Suprapubic skin (tissue), 4 donors: ENCODE results near the gene AGAP1. TPM values are rescaled to one million over a fixed set of nuclear protein-coding genes. Genes with fewer than 3 reads are reported as not detected.

ENCODE experiments used
- DNase-seq, 2 donors: peaks; one replicate each; pipeline ENCODE4 v3.0.0-alpha.2; 2019; ENCODE audit warnings: low spot score in 2 of 2
- H3K27ac ChIP-seq: fragments of 200-600 bp; sonication (generic); one replicate; pipeline ENCODE4 v1.5.1; 2019
- H3K27me3 ChIP-seq: fragments of 200-600 bp; sonication (generic); one replicate; pipeline ENCODE4 v1.5.1; 2019
- H3K36me3 ChIP-seq: fragments of 200-600 bp; sonication (generic); one replicate; pipeline ENCODE4 v1.5.1; 2019
- H3K4me1 ChIP-seq: fragments of 200-600 bp; sonication (generic); one replicate; pipeline ENCODE4 v1.5.1; 2019
- H3K4me3 ChIP-seq: fragments of 200-600 bp; sonication (generic); one replicate; pipeline ENCODE4 v1.5.1; 2019; ENCODE audit warnings: mild to moderate bottlenecking
- H3K9me3 ChIP-seq: fragments of 200-600 bp; sonication (generic); one replicate; pipeline ENCODE4 v1.5.1; 2019
- EP300 ChIP-seq: sonication (generic); formaldehyde crosslinking; IDR thresholded peaks from one replicate; pipeline ENCODE4 v1.6.1; 2017; ENCODE audit warnings: antibody characterized with exemption
- POLR2A ChIP-seq, 2 donors: fragments of 450-650 bp; IDR thresholded peaks; one replicate each; pipeline ENCODE4 v1.6.1; 2017; ENCODE audit warnings: antibody characterized with exemption in 2 of 2, mild to moderate bottlenecking in 2 of 2, moderate library complexity in 2 of 2
- POLR2AphosphoS5 ChIP-seq, 3 donors: sonication (generic); formaldehyde crosslinking; IDR thresholded peaks; one replicate each; pipeline ENCODE4 v1.6.1; 2017; ENCODE audit warnings: antibody characterized with exemption in 3 of 3
- WGBS: methylation state at CpG from one replicate; pipeline ENCODE4 v1.1.5; 2018; 5-methylcytosine and 5-hydroxymethylcytosine counted together
- total RNA-seq, 4 donors: library from RNA; depleted of rRNA; stranded (reverse); fragments of >200 nt; gene quantifications; one replicate each; pipeline ENCODE4 v1.1.0, GENCODE V29; 2016
- TF ChIP-seq, protein P1 (sequence below), 2 donors: fragments of 200-600 bp in 1 of 2; fragments of 450-650 bp in 1 of 2; sonication (generic) in 1 of 2; IDR thresholded peaks; one replicate each; pipeline ENCODE4 v1.5.1; 2016 to 2019; ENCODE audit warnings: antibody characterized with exemption in 2 of 2, mild to moderate bottlenecking in 1 of 2, moderate library complexity in 1 of 2

Gene AGAP1
- total RNA-seq, 4 donors from 2014 or later = 14.1 to 30.7 (median 19.4) TPM

GRCh38 chr2:235614176-235614860 is 120.5 kb downstream of the AGAP1 start:
- TF ChIP-seq EP300 (no peak), POLR2A (IDR thresholded peaks at IDR 0.05) (no peak), POLR2AphosphoS5 (IDR thresholded peaks at IDR 0.05) (no peak)
- TF ChIP-seq, protein P1, sequence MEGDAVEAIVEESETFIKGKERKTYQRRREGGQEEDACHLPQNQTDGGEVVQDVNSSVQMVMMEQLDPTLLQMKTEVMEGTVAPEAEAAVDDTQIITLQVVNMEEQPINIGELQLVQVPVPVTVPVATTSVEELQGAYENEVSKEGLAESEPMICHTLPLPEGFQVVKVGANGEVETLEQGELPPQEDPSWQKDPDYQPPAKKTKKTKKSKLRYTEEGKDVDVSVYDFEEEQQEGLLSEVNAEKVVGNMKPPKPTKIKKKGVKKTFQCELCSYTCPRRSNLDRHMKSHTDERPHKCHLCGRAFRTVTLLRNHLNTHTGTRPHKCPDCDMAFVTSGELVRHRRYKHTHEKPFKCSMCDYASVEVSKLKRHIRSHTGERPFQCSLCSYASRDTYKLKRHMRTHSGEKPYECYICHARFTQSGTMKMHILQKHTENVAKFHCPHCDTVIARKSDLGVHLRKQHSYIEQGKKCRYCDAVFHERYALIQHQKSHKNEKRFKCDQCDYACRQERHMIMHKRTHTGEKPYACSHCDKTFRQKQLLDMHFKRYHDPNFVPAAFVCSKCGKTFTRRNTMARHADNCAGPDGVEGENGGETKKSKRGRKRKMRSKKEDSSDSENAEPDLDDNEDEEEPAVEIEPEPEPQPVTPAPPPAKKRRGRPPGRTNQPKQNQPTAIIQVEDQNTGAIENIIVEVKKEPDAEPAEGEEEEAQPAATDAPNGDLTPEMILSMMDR (IDR thresholded peaks at IDR 0.05) = no peak
- H3K36me3 ChIP-seq = no peaks in the 10 kb centered on the region
- H3K4me1 ChIP-seq = peaks cover 45% of the 10 kb centered on the region
- H3K9me3 ChIP-seq = no peaks in the 10 kb centered on the region
- H3K4me3 ChIP-seq = no peak overlapping the region
- H3K27ac ChIP-seq = peak overlapping the region; percentile 64
- DNase-seq = no peak
- no peaks in the 10 kb centered on the region for H3K27me3 ChIP-seq
- WGBS = 70% methylated on average over 14 of the region's 14 CpGs

GRCh38 chr2:235614900-235615712 is 121.3 kb downstream of the AGAP1 start:
- Histone ChIP-seq H3K27ac (peak overlapping the region; percentile 64), H3K4me3 (no peak overlapping the region), H3K27me3 (no peaks in the 10 kb centered on the region), H3K4me1 (peaks cover 45% of the 10 kb centered on the region), H3K36me3 (no peaks in the 10 kb centered on the region), H3K9me3 (no peaks in the 10 kb centered on the region)
- 45% methylated on average over 8 of the region's 11 CpGs for WGBS
- TF ChIP-seq, protein P1 (IDR thresholded peaks at IDR 0.05) = no peak
- peak; percentile 0 to 77 (median 64) for TF ChIP-seq POLR2AphosphoS5 (IDR thresholded peaks at IDR 0.05)
- TF ChIP-seq POLR2A (IDR thresholded peaks at IDR 0.05) = peak in 1 of 2 donors; percentile 64
- DNase-seq = peak; percentile 89 to 93

DNA sequence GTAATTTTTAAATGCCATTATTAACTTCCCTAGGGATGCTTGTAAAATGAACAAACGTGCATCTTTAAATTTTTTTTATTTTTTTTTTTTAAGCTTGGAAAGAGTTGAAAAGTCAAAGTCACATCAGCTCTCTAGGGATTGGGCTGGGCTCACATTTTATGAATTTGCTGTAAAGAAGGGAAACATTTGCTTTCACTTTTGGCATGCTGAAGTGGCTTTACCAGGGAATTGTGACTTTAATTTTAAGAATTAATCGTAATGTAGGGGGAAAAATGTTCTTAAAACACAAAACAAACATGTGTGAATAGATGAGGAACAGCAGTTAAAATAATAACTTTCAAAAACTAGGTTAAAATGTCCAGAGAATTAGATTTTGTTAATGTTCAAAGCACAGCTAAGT is 123.0 kb downstream of the AGAP1 start:
- no peaks in the 10 kb centered on the region for H3K36me3 ChIP-seq
- DNase-seq = no peak
- H3K4me3 ChIP-seq = no peak overlapping the region
- H3K9me3 ChIP-seq = no peaks in the 10 kb centered on the region
- peaks cover 40% of the 10 kb centered on the region for H3K4me1 ChIP-seq
- 47% methylated on average over 2 of the region's 2 CpGs for WGBS
- peak overlapping the region; percentile 64 for H3K27ac ChIP-seq
- H3K27me3 ChIP-seq = no peaks in the 10 kb centered on the region
- no peak for TF ChIP-seq POLR2AphosphoS5 (IDR thresholded peaks at IDR 0.05)
- no peak for TF ChIP-seq POLR2A (IDR thresholded peaks at IDR 0.05)
- TF ChIP-seq EP300 = no peak
- TF ChIP-seq, protein P1 (IDR thresholded peaks at IDR 0.05) = no peak

GRCh38 chr2:235618039-235618438 is 124.2 kb downstream of the AGAP1 start:
- TF ChIP-seq, protein P1 (IDR thresholded peaks at IDR 0.05) = no peak
- H3K9me3 ChIP-seq = no peaks in the 10 kb centered on the region
- H3K4me1 ChIP-seq = peaks cover 34% of the 10 kb centered on the region
- H3K27me3 ChIP-seq = no peaks in the 10 kb centered on the region
- WGBS = 92% methylated on average over 7 of the region's 7 CpGs
- H3K36me3 ChIP-seq = no peaks in the 10 kb centered on the region
- H3K27ac ChIP-seq = peak overlapping the region; percentile 13
- DNase-seq = no peak
- H3K4me3 ChIP-seq = no peak overlapping the region

- no peaks in the 10 kb centered on the region for H3K27me3 ChIP-seq
- TF ChIP-seq POLR2A (IDR thresholded peaks at IDR 0.05) (no peak), EP300 (no peak)
- TF ChIP-seq, protein P1 (IDR thresholded peaks at IDR 0.05) = no peak
- 94% methylated on average over 6 of the region's 6 CpGs for WGBS
Observed at GRCh38 chr2:235619544-235619943, 125.7 kb downstream of the AGAP1 start.

More at GRCh38 chr2:235619544-235619943, 125.7 kb downstream of the AGAP1 start:
- Histone ChIP-seq H3K9me3 (no peaks in the 10 kb centered on the region), H3K4me1 (peaks cover 28% of the 10 kb centered on the region), H3K36me3 (no peaks in the 10 kb centered on the region), H3K4me3 (no peak overlapping the region), H3K27ac (no peak overlapping the region)
- no peak for DNase-seq
